K562 (cell line): ENCODE data around the gene TMC2. TPM values are rescaled to one million over a fixed set of nuclear protein-coding genes. Genes with fewer than 3 reads are reported as not detected.
A peak's percentile ranks its signal among the peaks of the same experiment; 100 is the strongest.

Source experiments
- ARID1B ChIP-seq: fragments of 450-650 bp; IDR thresholded peaks from 2 replicates; pipeline ENCODE4 v1.6.1; 2016; ENCODE audit warnings: antibody characterized with exemption, mild to moderate bottlenecking, inconsistent platforms
- BRF1 ChIP-seq: IDR thresholded peaks from 3 replicates; pipeline ENCODE4 v1.6.1; 2011; ENCODE audit warnings: borderline replicate concordance, mild to moderate bottlenecking; ENCODE audit not compliant: insufficient read length; ENCODE audit errors: extremely low read depth
- CCNT2 ChIP-seq: IDR thresholded peaks from 2 replicates; pipeline ENCODE4 v1.6.1; 2011; ENCODE audit warnings: borderline replicate concordance, low read depth, mild to moderate bottlenecking, moderate library complexity, mixed read lengths, low read length; ENCODE audit not compliant: insufficient read length; ENCODE audit errors: extremely low read depth
- CHD4 ChIP-seq: fragments of 200-600 bp; sonication (generic); IDR thresholded peaks from 3 replicates; pipeline ENCODE4 v1.6.1; 2012; ENCODE audit warnings: low read depth, mild to moderate bottlenecking, mixed read lengths, low read length, inconsistent platforms; ENCODE audit not compliant: insufficient read depth, insufficient replicate concordance, poor library complexity, severe bottlenecking
- E2F8 ChIP-seq: fragments of 450-650 bp; IDR thresholded peaks from 2 replicates; pipeline ENCODE4 v1.7.1; 2018; ENCODE audit warnings: mild to moderate bottlenecking, low read depth; ENCODE audit not compliant: partially characterized antibody
- EGR1 ChIP-seq: fragments of 450-650 bp; conservative IDR thresholded peaks from 2 replicates; pipeline ENCODE4 v1.6.1; 2017; ENCODE audit warnings: mild to moderate bottlenecking
- PRDM10 ChIP-seq: fragments of 450-650 bp; IDR thresholded peaks from 2 replicates; pipeline ENCODE4 v1.6.1; 2018; ENCODE audit not compliant: partially characterized antibody
- SMC3 ChIP-seq: conservative IDR thresholded peaks from 2 replicates; pipeline ENCODE4 v1.6.1; 2011; ENCODE audit warnings: low read depth, low read length, improper control_type of control experiment; ENCODE audit not compliant: insufficient read depth
- TRIM24 ChIP-seq, 2 experiments: fragments of 450-650 bp; IDR thresholded peaks; 2 replicates each; pipeline ENCODE4 v1.6.1; 2016
- U2AF2 ChIP-seq: fragments of 200-400 bp; formaldehyde crosslinking; optimal IDR thresholded peaks from 2 replicates; pipeline ENCODE3; 2017; ENCODE audit warnings: low read depth, mild to moderate bottlenecking, low read length
- ZFP30 ChIP-seq: fragments of 250-450 bp; sonication (Bioruptor Pico); IDR thresholded peaks from 2 replicates; pipeline ENCODE4 v1.8.0; 2022; ENCODE audit warnings: moderate library complexity, mild to moderate bottlenecking, inconsistent platforms, borderline replicate concordance
- ZHX1 ChIP-seq: fragments of 150-350 bp; conservative IDR thresholded peaks from 2 replicates; pipeline ENCODE4 v1.6.1; 2014; ENCODE audit warnings: low read length
- ZNF589 ChIP-seq: fragments of 200-800 bp; sonication (Bioruptor generic); IDR thresholded peaks from 2 replicates; pipeline ENCODE4 v1.6.1; 2016; ENCODE audit warnings: low read depth, missing genetic modification characterization, missing compliant biosample characterization
- ZNF707 ChIP-seq: fragments of 250-450 bp; sonication (Bioruptor Pico); conservative IDR thresholded peaks from 2 replicates; pipeline ENCODE4 v1.8.0; 2022; ENCODE audit warnings: inconsistent platforms, mild to moderate bottlenecking, moderate library complexity
- polyA plus RNA-seq, 8 experiments: library from polyadenylated mRNA; depleted of rRNA in 4 of 8; stranded (reverse) in 5 of 8; unstranded in 3 of 8; fragments of >200 nt; fragmentation: Nextera tagmentation in 2 of 8; fragmentation: Illumina TruSeq in 1 of 8; extraction: Ambion mirVana in 2 of 8; extraction: Trizol in 1 of 8; gene quantifications; 2 replicates each; pipeline versions ENCODE4 v1.2.1 to v1.2.3, GENCODE V29; 2011 to 2014; ENCODE audit warnings: inconsistent platforms in 1 of 8, missing spikeins in 1 of 8
- total RNA-seq, 7 experiments: library from RNA; depleted of rRNA in 6 of 7; stranded (reverse); fragments of >200 nt in 6 of 7; fragmentation: Illumina TruSeq in 2 of 7; extraction: Trizol in 2 of 7; gene quantifications; 2 replicates each; pipeline versions ENCODE4 v1.2.1 to v1.2.3, GENCODE V29; 2011 to 2021; ENCODE audit warnings: low replicate concordance in 1 of 7

The TMC2 gene
- total and polyA plus RNA-seq, 9 of the 15 experiments (the other 6 are each of a cell fraction or from before 2014, with no cell fraction given): not detected

- TF ChIP-seq E2F8 (no peak), ZHX1 (no peak), TRIM24 (IDR thresholded peaks at IDR 0.05) (0 out of 4 replicates have a peak, but pooled peaks of 1 of the 2 experiments have one; percentile 36), SMC3 (no peak), EGR1 (peak; percentile 59), CHD4 (no peak), ZNF589 (no peak), U2AF2 (no peak), PRDM10 (peak; percentile 84), ZFP30 (no peak), BRF1 (no peak), CCNT2 (no peak), ARID1B (0 out of 2 replicates have a peak, but pooled peaks have one; percentile 51), ZNF707 (no peak)
Measured at GRCh38 chr20:2518558-2518957, 17.8 kb upstream of the TMC2 start (continued).
